HG03103 (cell line): ENCODE data around the gene ZNF335.
"Not testable (repeated sequence)": the region's sequence is repeated elsewhere in the genome, so short reads cannot be mapped to it uniquely, and the experiment has no call there.

ENCODE experiments used
- ATAC-seq: cut with Tn5 transposase; IDR thresholded peaks from one replicate; pipeline ENCODE4 v1.9.1; 2021; ENCODE audit warnings: low read depth; ENCODE audit not compliant: unreplicated experiment

ZNF335 gene

GRCh38 chr20:45911486-45912343, 60.3 kb downstream of the ZNF335 start, which contains the start of gene PLTP:
PLTP (minus strand) TSS chr20:45912155; CDS start chr20:45911452, 703 bp downstream.
- ATAC-seq = no peak

DNA sequence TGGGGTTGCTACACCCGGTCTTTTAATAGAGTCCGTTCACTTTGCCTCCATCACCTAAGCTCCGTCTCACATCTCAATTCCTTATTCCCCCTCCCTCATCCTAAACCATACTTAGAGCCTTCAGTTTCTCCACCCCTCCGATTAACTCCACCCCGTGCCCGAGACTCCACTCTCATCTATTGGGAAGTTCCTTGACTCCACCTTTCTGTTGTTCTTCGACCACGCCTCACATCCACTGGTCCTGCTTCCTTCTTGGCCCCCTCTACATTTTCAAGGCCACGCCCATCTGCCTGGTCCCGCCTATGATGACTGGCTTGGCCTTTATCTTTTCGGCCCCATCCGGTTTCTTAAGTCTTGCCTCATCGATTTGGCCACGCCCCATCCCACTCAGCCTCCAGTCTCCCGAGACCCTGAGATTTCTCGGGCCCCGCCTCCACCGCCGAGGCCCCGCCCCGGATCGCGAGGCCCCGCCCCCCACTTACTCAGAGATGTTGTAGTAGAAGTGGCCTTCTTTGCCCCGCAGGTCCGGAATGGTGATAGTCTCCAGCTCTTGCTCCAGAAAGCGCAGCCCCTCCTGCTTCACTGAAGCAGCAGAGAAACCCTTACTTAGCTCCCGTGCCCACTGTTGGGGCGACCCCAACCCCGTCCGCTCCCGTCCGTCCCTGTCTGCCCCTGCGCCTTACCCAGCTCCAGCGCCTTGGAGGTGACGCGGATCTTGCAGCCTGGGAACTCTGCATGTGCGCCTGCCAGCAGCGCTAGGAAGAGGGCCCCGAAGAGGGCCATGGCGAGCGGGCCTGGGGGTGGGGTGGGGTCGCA, 61.1 kb downstream of the ZNF335 start:
- peak; percentile 84 for ATAC-seq

DNA sequence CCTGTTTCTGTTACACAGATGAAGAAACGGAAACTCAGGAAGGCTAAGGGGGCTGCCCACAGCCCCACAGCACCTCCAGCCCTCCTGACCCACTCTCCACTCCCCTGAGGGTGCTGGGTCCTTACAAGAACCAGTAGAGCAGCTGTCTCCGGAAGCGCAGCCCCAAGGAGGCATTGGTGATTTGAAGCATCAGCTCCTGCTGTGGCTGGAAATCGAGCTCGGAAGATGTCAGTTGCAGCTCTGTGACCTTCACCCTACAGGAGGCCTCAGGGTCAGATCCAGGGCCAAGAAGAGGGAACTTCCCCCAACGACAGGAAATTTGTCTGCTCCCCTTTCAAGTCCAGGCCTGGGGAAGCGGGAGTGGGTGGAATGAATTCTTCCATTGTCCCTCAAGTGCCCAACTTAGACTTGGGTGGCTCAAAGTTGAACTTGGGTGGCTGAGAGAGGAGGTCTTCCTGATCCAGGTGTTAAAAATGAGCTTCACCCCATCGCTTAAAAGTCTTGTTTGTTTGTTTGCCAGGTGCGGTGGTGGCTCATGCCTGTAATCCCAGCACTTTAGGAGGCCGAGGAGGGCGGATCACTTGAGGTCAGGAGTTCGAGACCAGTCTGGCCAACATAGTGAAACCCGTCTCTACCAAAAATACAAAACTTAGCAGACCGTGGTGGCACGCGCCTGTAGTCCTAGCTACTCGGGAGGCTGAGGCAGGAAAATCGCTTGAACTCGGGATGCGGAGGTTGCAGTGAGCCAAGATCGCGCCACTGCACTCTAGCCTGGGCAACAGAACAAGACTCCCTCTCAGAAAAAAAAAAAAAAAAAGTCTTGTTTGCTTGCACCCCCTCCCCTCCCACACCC, 62.0 kb downstream of the ZNF335 start:
- no peak for ATAC-seq

GRCh38 chr20:45909336-45909808, 62.6 kb downstream of the ZNF335 start:
- no peak for ATAC-seq

GRCh38 chr20:45908084-45908483, 63.9 kb downstream of the ZNF335 start:
- ATAC-seq = no peak

DNA sequence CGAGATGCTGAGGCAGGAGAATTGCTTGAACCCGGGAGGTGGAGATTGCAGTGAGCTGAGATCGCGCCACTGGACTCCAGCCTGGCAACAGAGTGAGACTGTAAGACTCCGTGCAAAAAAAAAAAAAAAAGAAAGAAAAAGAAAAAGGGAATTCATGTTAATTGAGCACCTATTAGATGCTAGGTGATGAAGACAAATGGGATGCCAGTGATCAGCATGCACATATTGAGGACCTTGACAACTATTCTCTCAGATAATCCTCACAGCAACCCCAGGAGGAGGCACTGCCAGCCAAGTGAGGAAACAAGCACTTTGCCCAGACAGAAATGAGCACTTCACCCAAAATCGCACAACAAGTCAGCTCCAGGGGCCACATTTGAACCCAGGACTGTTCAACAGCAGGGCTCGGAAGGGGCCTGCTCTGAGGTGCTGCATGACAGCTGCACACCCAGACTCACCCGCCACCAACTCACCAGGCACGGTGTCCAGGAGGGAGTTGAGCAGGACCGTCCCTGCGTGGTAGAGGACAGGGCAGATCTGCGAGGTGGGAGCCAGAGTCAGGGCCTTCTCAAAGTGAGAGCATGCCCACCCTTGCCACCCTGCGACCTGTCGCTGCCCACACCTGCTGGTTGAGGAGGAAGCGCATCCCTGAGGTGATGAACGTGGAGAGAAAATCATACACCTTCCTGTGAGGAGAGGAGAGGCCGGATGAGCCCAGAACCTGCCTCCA, 64.6 kb downstream of the ZNF335 start:
- ATAC-seq = no peak

- ATAC-seq = no peak
These were observed 66.4 kb downstream of the ZNF335 start for GRCh38 chr20:45905505-45906079.

- no peak for ATAC-seq
These were observed 67.2 kb downstream of the ZNF335 start for GRCh38 chr20:45904583-45905504.

GRCh38 chr20:45902199-45902701, 69.8 kb downstream of the ZNF335 start:
- no peak for ATAC-seq

DNA sequence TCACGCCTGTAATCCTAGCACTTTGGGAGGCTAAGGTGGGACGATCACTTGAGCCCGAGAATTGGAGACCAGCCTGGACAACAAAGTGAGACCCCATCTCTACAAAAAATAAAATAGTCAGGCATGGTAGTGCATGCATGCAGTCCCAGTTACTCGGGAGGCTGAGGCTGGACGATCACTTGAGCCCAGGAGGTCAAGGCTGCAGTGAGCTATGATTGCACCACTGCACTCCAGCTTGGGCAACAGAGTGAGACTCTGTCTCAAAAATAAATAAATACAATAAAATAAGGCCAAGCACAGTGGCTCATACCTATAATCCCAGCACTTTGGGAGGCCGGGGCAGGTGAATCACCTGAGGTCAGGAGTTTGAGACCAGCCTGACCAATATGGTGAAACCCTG, 70.7 kb downstream of the ZNF335 start:
- ATAC-seq = not testable (repeated sequence)

DNA sequence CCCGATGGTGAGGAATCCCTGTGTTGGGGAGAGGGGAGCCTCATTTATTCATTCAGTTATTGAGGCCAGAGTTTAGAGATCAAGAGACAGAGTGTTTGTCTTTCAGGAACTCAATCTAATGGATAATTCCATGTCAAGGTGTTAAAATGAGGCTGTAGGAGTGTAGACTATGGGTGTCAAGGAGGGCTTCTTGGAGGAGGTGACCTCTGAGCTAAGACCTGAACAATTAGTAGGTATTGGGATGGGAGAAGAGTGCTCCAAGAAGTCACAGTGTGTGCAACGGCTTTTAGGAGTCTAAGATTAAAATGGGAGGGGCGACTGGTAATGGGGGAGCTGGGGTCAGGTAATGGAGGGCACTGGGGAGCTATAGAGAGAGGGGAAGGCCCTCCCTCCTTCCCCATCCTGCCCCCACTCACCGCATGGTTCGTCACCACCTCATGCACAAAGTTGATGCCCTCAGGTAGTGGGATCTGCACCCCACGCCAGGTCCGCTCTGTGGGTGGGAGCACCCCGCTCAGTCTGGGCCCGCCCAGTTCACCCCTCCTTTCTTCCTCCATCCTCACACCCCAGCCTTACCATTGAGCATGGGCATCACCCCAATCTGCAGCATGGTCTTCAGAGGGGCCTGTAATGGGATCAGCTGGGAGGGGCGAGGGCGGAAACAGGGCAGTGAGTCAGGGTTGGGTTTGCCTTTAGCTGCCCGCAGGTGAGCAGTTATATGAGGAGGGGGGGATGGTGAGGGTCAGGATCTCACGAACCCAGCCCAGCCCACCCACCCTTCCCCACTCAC, 72.8 kb downstream of the ZNF335 start:
- no peak for ATAC-seq
